Psoas muscle (tissue), 8 donors: Measurements from ENCODE around the gene RYR2. TPM values are rescaled to one million over a fixed set of nuclear protein-coding genes. Genes with fewer than 3 reads are reported as not detected.

Experiments
- ATAC-seq, 4 donors: fragments of 200-7000 bp; cut with Tn5 transposase; one replicate each; pipeline ENCODE4 v1.9.1; 2020; ENCODE audit warnings: moderate library complexity in 3 of 4, mild to moderate bottlenecking in 2 of 4
- DNase-seq, 2 donors: peaks; one replicate each; pipeline ENCODE4 v3.0.0-alpha.2; 2020
- H3K27ac ChIP-seq: fragments of 200-600 bp; one replicate; pipeline ENCODE4 v1.8.0; 2022
- H3K27me3 ChIP-seq, 3 donors: fragments of 200-600 bp in 1 of 3; one replicate each; pipeline versions ENCODE4 v1.6.1 to v1.8.0; 2013 to 2022; ENCODE audit warnings: low read length in 2 of 3, mild to moderate bottlenecking in 2 of 3, moderate library complexity in 1 of 3; ENCODE audit not compliant: insufficient read depth in 3 of 3
- H3K36me3 ChIP-seq, 2 donors: fragments of 200-600 bp in 1 of 2; one replicate each; pipeline versions ENCODE4 v1.6.1 to v1.8.0; 2013 to 2022; ENCODE audit warnings: low read depth in 1 of 2, mild to moderate bottlenecking in 1 of 2, moderate library complexity in 1 of 2; ENCODE audit not compliant: insufficient read depth in 1 of 2
- H3K4me1 ChIP-seq: fragments of 200-600 bp; one replicate; pipeline ENCODE4 v1.8.0; 2022
- H3K4me3 ChIP-seq: fragments of 200-600 bp; one replicate; pipeline ENCODE4 v1.8.0; 2022; ENCODE audit warnings: mild to moderate bottlenecking
- H3K9me3 ChIP-seq: fragments of 200-600 bp; one replicate; pipeline ENCODE4 v1.8.0; 2022
- WGBS, 3 donors: extraction: QIAGEN DNeasy Blood & Tissue Kit; methylation state at CpG; one replicate each; pipeline versions ENCODE4 v1.1.6 to v1.1.7; 2013; 5-methylcytosine and 5-hydroxymethylcytosine counted together
- intact Hi-C, 2 donors: fragments of 100-400 bp; cut with DNase I; formaldehyde crosslinking; loops; one replicate each; pipeline versions ENCODE4 v1.11.0 to v1.14.2; 2022
- polyA plus RNA-seq, 3 donors: library from polyadenylated mRNA; stranded (reverse); fragments of 200-250 nt; gene quantifications; one replicate each; pipeline ENCODE4 v1.2.3, GENCODE V29; 2013
- total RNA-seq, 4 donors: library from RNA; stranded (reverse); fragmentation: NEBNext Ultra II Directional in 2 of 4; extraction: Animal tissue kit (Norgen Biotek cat#: 25700) in 2 of 4; gene quantifications; one replicate each; pipeline versions ENCODE4 v1.2.1 to v1.2.4, GENCODE V29; 2021 to 2023
- TF ChIP-seq, protein P1 (sequence below): fragments of 200-600 bp; IDR thresholded peaks from one replicate; pipeline ENCODE4 v1.8.0; 2022; ENCODE audit warnings: antibody characterized with exemption
- donor health status: healthy with polysubstance abuse.
- donor health status: DM: no; HTN: no; CAD: no; lungs with moderate emphysema.
- donor health status: Bipolar disorder and iron deficiency.
- donor health status: healthy.
- donor health status: DM: yes; HTN: yes; CAD: no.
- donor health status: DM: no; HTN: no; CAD: no.
- donor health status: DM: no; HTN: no; CAD: no.
- donor health status: DM: yes; HTN: yes; CAD: no.

RYR2 gene
- total and polyA plus RNA-seq, 7 donors: 0.06 to 0.48 (median 0.25) TPM

DNA sequence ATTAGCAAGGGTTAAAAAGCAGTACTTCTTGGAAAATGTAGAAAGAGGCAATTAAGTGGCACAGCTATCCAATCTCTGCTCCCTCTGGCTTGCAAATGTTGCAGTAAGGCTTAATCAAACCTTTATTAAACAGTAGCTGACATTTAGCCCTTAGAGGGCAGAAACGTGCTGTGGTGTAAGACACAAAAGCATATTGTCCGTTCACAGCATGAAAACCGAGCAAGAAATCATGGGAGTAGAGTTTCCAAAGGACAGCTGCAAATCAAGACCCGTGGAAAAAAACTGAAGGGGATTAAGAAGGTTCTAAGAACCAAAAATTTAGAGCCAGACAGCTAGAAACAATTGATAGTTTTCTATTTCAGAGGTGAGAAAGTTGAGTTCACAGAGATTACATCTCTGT lies 835.6 kb downstream of the RYR2 start:
- ATAC-seq: no peak
- Histone ChIP-seq H3K4me3 (no peak overlapping the region), H3K27me3 (no peaks in the 10 kb centered on the region), H3K36me3 (no peaks in the 10 kb centered on the region), H3K27ac (no peak overlapping the region), H3K4me1 (no peaks in the 10 kb centered on the region), H3K9me3 (no peaks in the 10 kb centered on the region)
- TF ChIP-seq, protein P1, sequence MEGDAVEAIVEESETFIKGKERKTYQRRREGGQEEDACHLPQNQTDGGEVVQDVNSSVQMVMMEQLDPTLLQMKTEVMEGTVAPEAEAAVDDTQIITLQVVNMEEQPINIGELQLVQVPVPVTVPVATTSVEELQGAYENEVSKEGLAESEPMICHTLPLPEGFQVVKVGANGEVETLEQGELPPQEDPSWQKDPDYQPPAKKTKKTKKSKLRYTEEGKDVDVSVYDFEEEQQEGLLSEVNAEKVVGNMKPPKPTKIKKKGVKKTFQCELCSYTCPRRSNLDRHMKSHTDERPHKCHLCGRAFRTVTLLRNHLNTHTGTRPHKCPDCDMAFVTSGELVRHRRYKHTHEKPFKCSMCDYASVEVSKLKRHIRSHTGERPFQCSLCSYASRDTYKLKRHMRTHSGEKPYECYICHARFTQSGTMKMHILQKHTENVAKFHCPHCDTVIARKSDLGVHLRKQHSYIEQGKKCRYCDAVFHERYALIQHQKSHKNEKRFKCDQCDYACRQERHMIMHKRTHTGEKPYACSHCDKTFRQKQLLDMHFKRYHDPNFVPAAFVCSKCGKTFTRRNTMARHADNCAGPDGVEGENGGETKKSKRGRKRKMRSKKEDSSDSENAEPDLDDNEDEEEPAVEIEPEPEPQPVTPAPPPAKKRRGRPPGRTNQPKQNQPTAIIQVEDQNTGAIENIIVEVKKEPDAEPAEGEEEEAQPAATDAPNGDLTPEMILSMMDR: no peak
- 7 to 15% (median 13%) methylated on average over 4 of the region's 4 CpGs for WGBS, 3 donors
- intact Hi-C loops: no loop called here
- no peak for DNase-seq

DNA sequence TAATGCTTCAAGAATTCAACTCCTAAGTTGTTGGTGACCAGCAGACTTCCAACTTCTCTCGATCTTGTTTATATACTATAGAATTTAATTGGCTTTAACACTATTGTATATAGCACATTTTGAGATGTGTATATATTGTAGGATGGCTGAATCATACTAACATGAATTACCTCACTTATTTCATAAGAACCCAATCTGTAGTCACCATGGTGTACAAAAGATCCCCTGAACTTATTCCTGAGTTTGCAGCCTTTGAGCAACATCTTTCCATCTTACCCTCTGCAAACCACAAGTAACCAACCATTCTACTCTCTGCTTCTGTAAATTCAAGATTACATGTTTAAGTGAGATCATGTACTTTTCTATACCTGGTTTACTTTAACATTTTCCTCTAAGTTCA lies 836.4 kb downstream of the RYR2 start:
- intact Hi-C loops: no loop called here

DNA sequence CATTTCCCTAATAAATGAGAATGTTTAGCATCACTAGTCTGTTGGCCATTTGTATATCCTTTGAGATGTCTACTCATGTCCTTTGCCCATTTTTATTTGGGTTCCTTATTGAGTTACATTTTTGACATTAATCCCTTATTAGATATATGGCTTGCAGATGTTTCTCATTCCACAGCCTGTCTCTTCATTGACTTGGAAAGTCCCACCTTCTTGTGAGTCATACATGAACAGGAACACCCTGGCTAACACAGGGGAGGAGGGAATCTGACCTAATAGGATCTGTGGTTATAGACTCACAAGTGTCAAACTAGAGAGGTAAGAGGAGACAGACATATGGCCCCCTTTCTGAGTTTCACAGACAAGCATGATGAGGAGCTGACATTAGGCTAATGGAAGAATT lies 837.2 kb downstream of the RYR2 start:
- intact Hi-C loops: no loop called here
- TF ChIP-seq, protein P1: no peak
- Histone ChIP-seq H3K36me3 (no peaks in the 10 kb centered on the region), H3K4me3 (no peak overlapping the region), H3K9me3 (no peaks in the 10 kb centered on the region), H3K4me1 (no peaks in the 10 kb centered on the region), H3K27me3 (no peaks in the 10 kb centered on the region), H3K27ac (no peak overlapping the region)
- no peak for ATAC-seq
- DNase-seq: no peak

More for the DNA sequence above, 836.4 kb downstream of the RYR2 start:
- no peak for DNase-seq
- ATAC-seq: no peak
- H3K4me1 ChIP-seq: no peaks in the 10 kb centered on the region
- H3K27ac ChIP-seq: no peak overlapping the region
- WGBS, 3 donors: 34 to 93% (median 93%) methylated on average over 1 of the region's 1 CpG
- H3K36me3 ChIP-seq: no peaks in the 10 kb centered on the region
- no peak overlapping the region for H3K4me3 ChIP-seq
- H3K9me3 ChIP-seq: no peaks in the 10 kb centered on the region
- TF ChIP-seq, protein P1: no peak
- no peaks in the 10 kb centered on the region for H3K27me3 ChIP-seq

Other genes with a start within 250 kb of the RYR2 start
- 10 to 100 TPM; 51.3 to 66.2 (median 53.6) TPM for gene MTR, start 246.9 kb upstream of the RYR2 start, total RNA-seq
- gene MTR, start 246.9 kb upstream of the RYR2 start, polyA plus RNA-seq: 10 to 100 TPM in 1 of 3 donors, 1 to 10 TPM in 2; 6.8 to 12.2 (median 7.7) TPM
- gene MT1HL1, start 37.7 kb upstream of the RYR2 start, total RNA-seq: not detected
- gene MT1HL1, start 37.7 kb upstream of the RYR2 start, polyA plus RNA-seq: not detected